ENCODE results near the gene PRKCA.

Gene PRKCA

DNA sequence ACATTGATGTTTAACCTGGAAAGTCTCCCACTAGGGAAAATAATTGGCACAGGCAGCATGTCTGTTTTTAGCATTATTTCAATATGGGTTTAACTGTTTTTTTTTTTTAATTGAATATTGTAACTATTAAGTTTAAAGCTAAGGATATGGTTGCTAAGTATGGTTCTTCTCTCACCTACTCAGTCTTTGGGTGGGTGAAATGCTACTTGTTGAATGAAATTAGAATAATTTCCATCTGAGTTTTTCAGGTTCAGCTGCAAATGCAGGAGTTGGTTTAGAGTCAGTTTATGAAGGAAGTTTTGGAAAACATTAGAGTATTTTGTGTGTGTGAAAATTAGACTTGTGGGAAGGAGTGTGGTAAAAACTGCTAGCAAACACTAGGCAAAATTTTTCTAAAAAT lies 93.5 kb downstream of the PRKCA start:
- TF ChIP-seq, protein P1, sequence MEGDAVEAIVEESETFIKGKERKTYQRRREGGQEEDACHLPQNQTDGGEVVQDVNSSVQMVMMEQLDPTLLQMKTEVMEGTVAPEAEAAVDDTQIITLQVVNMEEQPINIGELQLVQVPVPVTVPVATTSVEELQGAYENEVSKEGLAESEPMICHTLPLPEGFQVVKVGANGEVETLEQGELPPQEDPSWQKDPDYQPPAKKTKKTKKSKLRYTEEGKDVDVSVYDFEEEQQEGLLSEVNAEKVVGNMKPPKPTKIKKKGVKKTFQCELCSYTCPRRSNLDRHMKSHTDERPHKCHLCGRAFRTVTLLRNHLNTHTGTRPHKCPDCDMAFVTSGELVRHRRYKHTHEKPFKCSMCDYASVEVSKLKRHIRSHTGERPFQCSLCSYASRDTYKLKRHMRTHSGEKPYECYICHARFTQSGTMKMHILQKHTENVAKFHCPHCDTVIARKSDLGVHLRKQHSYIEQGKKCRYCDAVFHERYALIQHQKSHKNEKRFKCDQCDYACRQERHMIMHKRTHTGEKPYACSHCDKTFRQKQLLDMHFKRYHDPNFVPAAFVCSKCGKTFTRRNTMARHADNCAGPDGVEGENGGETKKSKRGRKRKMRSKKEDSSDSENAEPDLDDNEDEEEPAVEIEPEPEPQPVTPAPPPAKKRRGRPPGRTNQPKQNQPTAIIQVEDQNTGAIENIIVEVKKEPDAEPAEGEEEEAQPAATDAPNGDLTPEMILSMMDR (IDR thresholded peaks at IDR 0.05; ENCODE audit: low read depth, low read length, poor library complexity, severe bottlenecking), result no peak
- TF ChIP-seq EZH2phosphoT487 (IDR thresholded peaks at IDR 0.05; ENCODE audit: borderline replicate concordance, low read length), result no peak

DNA sequence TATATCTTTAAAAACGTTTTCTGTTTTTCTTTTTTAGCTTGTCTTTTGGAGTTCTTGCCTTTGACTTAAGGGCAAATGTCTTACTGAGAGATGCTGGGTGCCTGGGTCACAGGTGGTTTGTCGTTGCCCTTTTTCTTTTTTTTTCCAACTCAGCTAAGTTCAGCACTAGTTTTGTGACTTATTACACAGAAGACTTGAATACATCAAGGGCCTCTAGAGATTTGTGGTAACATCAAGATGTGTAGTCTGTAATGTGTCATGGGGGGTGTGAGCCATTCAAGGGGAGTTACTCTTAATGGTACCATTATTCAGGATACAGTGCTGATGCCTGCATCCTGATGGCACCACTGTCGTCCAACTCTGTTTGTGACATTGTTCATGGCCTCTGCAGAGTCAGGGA lies 95.1 kb downstream of the PRKCA start:
- H3K27me3 ChIP-seq (ENCODE audit: control insufficient read depth, low read length), result peaks cover 4% of the 10 kb centered on the region; the same call in 1 of the 2 replicates
- no peaks in the 10 kb centered on the region for H3F3A ChIP-seq (ENCODE audit: control insufficient read depth, insufficient read depth)
- TF ChIP-seq, protein P1 (IDR thresholded peaks at IDR 0.05; ENCODE audit: low read depth, low read length, poor library complexity, severe bottlenecking), result no peak
- no peak for TF ChIP-seq EZH2phosphoT487 (IDR thresholded peaks at IDR 0.05; ENCODE audit: borderline replicate concordance, low read length)
- H3K36me3 ChIP-seq (ENCODE audit: control insufficient read depth, low read length), result no peaks in the 10 kb centered on the region
- no peaks in the 10 kb centered on the region for H4K20me1 ChIP-seq (ENCODE audit: control insufficient read depth, insufficient read depth, low read depth, low read length)
- no peak overlapping the region for H3K4me2 ChIP-seq (ENCODE audit: low read length)
- no peaks in the 10 kb centered on the region for H3K9me2 ChIP-seq (replicated peaks; ENCODE audit: control insufficient read depth, low read length)
- H3K27ac ChIP-seq (ENCODE audit: low read depth, low read length), result no peak overlapping the region
- H3K79me2 ChIP-seq (ENCODE audit: control insufficient read depth, low read length), result no peaks in the 10 kb centered on the region
- no peak overlapping the region for H3K4me3 ChIP-seq (ENCODE audit: low read length)
- H3K9me3 ChIP-seq (ENCODE audit: control insufficient read depth, insufficient read depth, low read length), result no peaks in the 10 kb centered on the region
- H3K4me1 ChIP-seq (ENCODE audit: control insufficient read depth, low read length), result peaks cover 7% of the 10 kb centered on the region

More for the DNA sequence above, 93.5 kb downstream of the PRKCA start:
- no peaks in the 10 kb centered on the region for H3K27me3 ChIP-seq (ENCODE audit: control insufficient read depth, low read length)
- H3K27ac ChIP-seq (ENCODE audit: low read depth, low read length), result no peak overlapping the region
- no peaks in the 10 kb centered on the region for H3F3A ChIP-seq (ENCODE audit: control insufficient read depth, insufficient read depth)
- H3K9me3 ChIP-seq (ENCODE audit: control insufficient read depth, insufficient read depth, low read length), result no peaks in the 10 kb centered on the region
- H3K9me2 ChIP-seq (replicated peaks; ENCODE audit: control insufficient read depth, low read length), result no peaks in the 10 kb centered on the region
- no peaks in the 10 kb centered on the region for H3K36me3 ChIP-seq (ENCODE audit: control insufficient read depth, low read length)
- H3K4me1 ChIP-seq (ENCODE audit: control insufficient read depth, low read length), result peaks cover 7% of the 10 kb centered on the region
- H3K4me3 ChIP-seq (ENCODE audit: low read length), result no peak overlapping the region
- no peaks in the 10 kb centered on the region for H4K20me1 ChIP-seq (ENCODE audit: control insufficient read depth, insufficient read depth, low read depth, low read length)
- no peak overlapping the region for H3K4me2 ChIP-seq (ENCODE audit: low read length)
- H3K79me2 ChIP-seq (ENCODE audit: control insufficient read depth, low read length), result no peaks in the 10 kb centered on the region

DNA sequence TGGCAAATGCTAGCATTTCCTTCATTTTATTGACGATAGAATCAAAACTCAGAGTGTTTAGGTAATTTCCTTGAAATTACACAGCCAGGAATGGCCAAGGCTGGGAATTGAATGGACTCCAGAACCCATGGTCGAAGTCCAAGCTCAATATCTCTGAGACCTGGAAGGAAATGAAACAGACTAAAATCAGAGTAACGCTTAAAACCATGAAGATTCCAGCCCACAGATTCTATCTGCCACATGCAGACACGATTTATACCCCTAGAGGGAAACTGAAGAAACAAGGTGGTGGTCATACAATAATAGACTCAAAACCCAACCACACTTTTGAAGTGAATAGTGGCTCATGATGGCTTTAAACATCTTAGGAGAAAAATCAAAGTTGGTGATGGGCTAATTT lies 95.6 kb downstream of the PRKCA start:
- H3K4me2 ChIP-seq (ENCODE audit: low read length), result no peak overlapping the region
- peaks cover 7% of the 10 kb centered on the region for H3K4me1 ChIP-seq (ENCODE audit: control insufficient read depth, low read length)
- H3K79me2 ChIP-seq (ENCODE audit: control insufficient read depth, low read length), result no peaks in the 10 kb centered on the region
- no peak overlapping the region for H3K4me3 ChIP-seq (ENCODE audit: low read length)
- peaks cover 5% of the 10 kb centered on the region; the same call in 1 of the 2 replicates for H3K27me3 ChIP-seq (ENCODE audit: control insufficient read depth, low read length)
- H4K20me1 ChIP-seq (ENCODE audit: control insufficient read depth, insufficient read depth, low read depth, low read length), result no peaks in the 10 kb centered on the region
- no peaks in the 10 kb centered on the region for H3K9me3 ChIP-seq (ENCODE audit: control insufficient read depth, insufficient read depth, low read length)
- no peaks in the 10 kb centered on the region for H3K36me3 ChIP-seq (ENCODE audit: control insufficient read depth, low read length)
- H3K9me2 ChIP-seq (replicated peaks; ENCODE audit: control insufficient read depth, low read length), result no peaks in the 10 kb centered on the region
- H3F3A ChIP-seq (ENCODE audit: control insufficient read depth, insufficient read depth), result no peaks in the 10 kb centered on the region
- H3K27ac ChIP-seq (ENCODE audit: low read depth, low read length), result no peak overlapping the region
- TF ChIP-seq, protein P1 (IDR thresholded peaks at IDR 0.05; ENCODE audit: low read depth, low read length, poor library complexity, severe bottlenecking), result no peak
- no peak for TF ChIP-seq EZH2phosphoT487 (IDR thresholded peaks at IDR 0.05; ENCODE audit: borderline replicate concordance, low read length)

Data from DOHH2 (cell line).